DMS 273 (cell line): Measurements from ENCODE around the gene IGF2BP3.

Source experiments
- DNase-seq: peaks from one replicate; lab custom pipeline; 2025; ENCODE audit not compliant: unreplicated experiment; lab: John Stamatoyannopoulos, UW

The IGF2BP3 gene

GRCh38 chr7:23472556-23472955, 2.3 kb upstream of the IGF2BP3 start:
- no peak for DNase-seq

- DNase-seq: peak; percentile 55
These were observed 1.8 kb upstream of the IGF2BP3 start for GRCh38 chr7:23472046-23472445.

DNA sequence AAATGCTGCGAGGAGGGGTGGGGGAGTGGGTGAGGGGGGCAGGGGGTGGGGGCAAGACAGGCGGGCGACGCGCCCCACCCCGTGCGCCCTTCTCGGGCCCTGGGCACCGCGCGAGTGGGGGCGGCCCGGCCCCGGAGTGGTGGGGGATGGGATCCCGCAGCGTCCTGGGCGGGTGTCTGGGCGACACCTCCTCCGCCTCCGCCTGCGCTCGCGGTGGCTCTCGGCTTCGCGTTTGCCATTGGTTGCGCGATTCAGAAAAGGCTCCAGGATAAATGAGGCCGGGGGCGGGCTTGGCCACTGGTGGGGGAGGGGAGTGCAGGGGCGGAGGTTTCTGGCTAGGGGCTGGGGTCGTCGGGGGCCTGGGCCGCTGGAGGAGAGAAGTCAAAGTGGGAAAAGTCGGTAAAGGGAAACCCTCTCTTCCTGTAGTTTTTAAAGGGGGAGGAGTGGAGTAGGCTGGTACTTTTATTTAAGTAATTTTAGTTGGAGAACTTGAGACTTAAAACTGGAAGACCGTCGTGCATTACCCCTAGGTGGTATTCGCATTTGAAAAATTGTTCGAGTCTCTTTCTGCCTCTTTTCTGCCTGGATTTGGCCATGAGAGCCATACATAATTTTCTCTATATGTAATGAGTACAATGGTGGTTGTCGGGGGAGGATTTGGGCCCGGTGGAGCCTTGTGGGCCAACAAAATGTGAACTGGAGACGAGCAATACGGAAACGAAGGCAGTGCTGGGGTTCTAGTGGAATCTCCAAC, 992 bp upstream of the IGF2BP3 start:
- DNase-seq: peak; percentile 99

DNA sequence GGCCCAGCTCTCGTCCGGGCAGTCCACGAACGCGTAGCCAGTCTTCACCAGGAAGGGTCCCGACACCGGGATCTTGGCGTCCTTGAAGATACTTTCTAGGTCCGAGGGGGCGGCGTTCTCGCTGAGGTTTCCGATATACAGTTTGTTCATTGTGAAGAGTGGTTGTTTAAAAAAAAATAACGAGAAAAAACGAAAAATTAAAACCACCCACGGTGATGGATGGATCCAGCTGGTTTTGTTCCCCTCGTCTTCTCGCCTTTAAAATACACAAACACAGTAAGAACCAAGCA, 385 bp downstream of the IGF2BP3 start:
- no peak for DNase-seq

DNA sequence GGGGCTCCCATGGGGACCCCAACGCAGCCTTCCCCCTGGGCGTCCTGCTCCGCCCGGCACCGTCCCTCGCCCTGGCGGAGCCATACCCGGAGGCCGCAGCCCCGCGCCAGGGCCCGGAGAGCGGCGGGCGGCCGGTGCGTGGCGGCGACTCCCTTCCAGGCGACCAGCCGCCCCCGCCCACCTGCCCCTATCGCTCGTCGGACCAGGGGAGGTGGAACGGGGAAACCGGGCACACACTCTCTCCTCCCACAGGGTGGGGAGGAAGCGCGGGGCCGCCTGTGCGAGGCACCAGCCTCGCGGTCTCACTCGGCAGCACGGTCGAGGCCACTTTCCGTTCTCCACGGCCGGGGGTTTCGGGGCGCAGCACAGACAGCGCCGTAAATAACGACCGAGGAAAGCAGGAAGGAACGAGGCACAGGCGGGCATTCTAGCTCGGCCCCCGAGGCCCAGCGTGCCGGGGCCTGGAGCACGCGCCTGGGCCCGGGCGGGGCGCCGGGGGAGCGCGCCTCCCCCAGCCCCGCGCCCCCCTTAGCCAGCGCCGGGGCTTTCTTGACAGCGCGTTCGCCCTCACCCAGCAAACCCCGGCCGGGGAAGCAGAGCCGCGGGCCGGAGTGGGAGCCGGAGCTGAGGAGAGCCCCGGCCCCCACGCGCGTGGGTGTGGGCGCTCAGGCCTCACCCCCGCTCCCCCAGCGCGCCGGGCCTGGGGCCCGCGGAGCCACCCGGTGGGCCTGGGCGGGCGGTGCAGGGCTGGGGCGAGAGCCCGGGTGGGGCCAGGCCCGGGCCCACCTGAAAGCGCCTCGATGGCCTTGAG, 936 bp downstream of the IGF2BP3 start:
- peak; percentile 84 for DNase-seq

GRCh38 chr7:23468526-23469149, 1.7 kb downstream of the IGF2BP3 start:
- peak; percentile 77 for DNase-seq

GRCh38 chr7:23467806-23468525, 2.3 kb downstream of the IGF2BP3 start:
- peak; percentile 78 for DNase-seq

DNA sequence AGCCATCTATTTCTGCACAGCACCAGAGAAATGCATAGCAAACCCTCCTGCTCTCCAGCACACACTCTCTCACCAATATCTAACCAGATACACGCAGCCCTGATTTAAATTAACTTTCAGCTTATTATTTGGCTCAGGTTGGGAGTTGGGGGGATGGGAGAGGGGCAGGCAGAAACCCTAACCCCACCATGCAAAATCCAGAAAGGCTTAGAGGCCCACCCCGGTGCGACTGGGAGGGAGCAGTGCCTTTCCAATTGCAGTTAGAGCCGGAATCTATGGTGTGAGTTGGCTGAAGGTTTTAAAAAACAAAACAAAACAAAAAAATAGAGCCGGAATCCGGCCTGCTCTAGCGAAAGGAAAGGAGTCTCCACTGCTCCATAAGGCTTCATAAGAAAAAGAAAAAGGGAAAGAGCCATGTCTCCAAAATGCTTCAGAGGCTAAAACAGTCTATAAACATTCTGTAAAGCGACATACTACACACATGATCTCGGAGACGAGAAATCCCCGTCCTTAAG, 2.9 kb downstream of the IGF2BP3 start:
- peak; percentile 64 for DNase-seq

DNA sequence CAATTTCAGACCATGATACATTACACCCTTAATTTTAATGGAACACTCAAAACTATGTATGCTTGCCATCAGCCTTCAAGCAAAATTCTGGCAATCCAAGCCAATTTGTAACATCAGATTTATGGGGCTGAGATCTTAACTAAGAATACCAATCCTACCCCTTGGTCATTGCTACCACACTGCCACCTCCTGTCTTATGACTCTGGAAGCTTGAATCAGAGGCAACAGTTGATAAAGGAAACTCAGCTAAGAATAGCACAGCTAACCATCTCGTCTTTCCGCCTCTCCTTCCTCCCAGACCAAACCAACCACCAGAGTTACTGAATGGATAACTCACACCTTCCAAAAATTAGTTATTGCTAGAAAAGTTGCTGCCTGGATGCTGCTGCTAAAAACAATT, 7.4 kb downstream of the IGF2BP3 start:
- DNase-seq: peak; percentile 34

- no peak for DNase-seq
These were observed 12.2 kb downstream of the IGF2BP3 start for GRCh38 chr7:23458044-23458443.

- DNase-seq: no peak
These were observed 14.2 kb downstream of the IGF2BP3 start for GRCh38 chr7:23456093-23456492.

DNA sequence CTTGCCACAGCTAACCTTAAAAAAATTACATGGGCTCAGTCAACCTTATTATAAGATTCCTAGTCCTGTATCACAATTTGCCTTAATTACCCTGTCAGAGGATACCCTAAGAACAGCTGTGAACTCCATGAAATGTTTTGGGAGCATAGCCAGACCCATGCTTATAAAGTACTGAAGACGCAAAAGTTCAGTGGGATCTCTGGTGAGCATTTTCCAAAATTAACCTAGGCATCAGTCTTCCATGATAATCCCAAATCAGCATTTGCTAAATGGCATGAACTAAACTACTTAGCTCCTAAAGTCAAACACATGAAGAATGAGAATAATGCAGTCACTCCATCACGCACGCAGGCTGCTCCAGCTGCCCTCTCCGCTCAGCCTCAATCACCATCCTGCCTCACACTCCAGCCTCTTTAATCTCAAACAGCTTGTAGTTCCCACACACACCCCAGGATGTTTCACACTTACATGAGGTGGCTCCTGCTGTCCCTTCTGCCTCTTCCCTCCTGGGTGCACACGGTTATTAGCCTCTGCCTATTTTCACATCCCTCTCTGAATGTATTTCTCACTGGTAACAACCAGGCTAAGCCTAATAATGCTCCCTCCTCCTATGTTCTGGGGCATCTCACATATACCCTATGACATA, 15.3 kb downstream of the IGF2BP3 start:
- DNase-seq: peak; percentile 46

DNA sequence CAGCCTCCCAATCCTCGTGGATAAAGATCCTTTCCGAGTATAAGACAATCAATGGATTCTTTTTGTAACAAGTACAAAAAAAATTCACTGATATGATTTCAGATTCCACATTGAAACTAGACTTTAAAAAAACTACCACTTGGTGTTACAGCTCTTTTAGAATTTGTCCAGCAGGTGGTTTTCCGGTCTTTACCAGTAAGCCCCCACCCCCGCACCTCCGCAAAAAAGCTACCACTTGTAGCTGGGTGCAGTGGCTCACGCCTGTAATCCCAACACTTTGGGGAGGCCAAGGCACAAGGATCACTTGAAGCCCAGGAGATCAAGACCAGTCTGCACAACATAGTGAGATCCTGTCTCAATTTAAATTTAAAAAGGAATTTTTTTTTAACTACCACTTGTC, 19.8 kb downstream of the IGF2BP3 start:
- DNase-seq: no peak

- DNase-seq: no peak
These were observed 20.4 kb downstream of the IGF2BP3 start for GRCh38 chr7:23449941-23450340.

- DNase-seq: no peak
These were observed 25.0 kb downstream of the IGF2BP3 start for GRCh38 chr7:23445326-23445725.

GRCh38 chr7:23443974-23444373, 26.3 kb downstream of the IGF2BP3 start:
- no peak for DNase-seq

DNA sequence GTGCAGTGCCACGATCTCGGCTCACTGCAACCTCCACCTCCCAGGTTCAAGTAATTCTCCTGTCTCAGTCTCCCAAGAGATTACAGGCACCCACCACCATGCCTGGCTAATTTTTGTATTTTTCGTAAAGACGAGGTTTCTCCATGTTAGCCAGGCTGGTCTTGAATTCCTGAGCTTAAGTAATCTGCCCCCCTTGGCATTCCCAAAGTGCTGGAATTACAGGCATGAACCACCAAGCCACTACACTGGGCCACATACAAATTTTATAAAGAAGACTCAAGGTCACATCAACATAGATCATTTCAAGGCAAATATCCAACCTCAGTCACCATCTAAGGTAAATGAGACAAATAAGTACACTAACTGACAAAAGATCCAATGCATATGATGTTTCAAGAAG, 32.1 kb downstream of the IGF2BP3 start:
- no peak for DNase-seq

DNA sequence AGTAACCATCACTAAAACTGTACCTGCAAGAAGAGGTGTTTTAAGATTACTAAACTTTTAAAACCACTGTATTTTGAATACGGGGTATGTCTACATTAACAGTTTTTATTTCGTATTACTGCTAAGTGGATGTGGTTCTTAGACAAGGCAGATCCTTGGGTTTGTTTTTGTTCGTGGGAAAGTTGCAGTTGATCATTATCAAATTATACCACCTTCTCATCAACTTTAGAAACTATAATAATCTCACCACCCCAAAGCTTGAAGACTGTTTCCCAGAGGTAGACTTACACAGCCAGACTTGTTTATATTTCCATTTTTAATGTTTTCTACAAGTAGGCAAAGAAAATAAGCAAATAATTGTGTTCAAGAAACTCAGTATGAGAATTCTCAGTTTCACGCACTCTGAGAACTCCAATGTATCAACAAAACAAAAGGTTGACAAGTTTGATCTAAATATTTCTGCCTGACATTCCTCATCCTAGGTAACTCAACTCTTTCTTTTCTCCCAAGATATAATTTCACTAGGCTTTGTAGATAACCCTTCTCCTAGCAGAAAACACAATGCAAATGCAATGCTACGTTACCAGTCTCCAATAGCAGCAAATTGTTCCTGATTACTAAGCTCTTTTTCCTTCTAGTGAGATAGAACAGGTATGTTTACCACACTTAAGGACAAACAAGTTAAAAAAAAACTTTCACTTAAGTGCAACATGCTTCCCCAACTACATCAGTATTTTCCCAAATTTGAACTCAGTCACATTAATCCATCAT, 36.0 kb downstream of the IGF2BP3 start:
- DNase-seq: no peak

DNA sequence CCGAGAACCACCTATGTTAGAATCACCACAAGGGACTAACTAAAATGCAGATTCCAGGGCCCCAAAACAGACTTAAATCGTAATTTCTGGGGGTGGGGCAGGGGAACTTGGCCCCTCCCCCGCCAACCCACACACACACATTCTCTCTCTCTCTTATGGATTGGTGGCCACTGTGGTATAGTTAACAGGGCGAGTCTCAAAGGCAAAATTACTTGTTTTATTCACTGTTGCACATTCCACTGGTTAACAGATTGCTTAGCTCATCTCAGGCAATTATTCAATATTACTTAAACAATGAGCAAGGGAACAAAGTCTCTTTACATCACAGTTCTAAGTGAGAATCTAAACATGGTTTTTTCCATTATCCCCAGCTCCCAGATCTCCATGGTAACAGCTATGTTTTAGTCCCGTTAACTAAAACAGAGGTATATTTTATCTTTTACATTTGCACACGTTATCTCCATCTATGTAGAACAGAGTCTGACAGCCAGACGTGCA, 38.5 kb downstream of the IGF2BP3 start:
- DNase-seq: no peak

DNA sequence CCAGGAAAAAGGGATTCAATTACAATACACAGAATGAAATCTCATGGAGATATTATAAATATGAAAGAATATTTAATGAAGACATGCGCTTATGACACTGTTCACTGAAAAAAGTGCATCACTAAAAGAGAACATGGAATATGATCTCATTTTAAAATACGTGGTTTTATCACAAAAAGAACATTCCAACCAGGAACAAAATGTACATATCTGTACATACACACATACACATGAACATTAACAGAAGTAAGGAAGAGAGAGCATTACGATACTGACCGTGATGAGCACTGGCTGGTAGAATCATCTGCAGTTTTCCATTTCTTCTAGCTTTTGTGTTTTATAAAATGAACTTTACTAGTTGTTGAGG, 39.4 kb downstream of the IGF2BP3 start:
- no peak for DNase-seq
